PC-3 (cell line): ENCODE data around the gene PID1. TPM values are rescaled to one million over a fixed set of nuclear protein-coding genes. Genes with fewer than 3 reads are reported as not detected.

ENCODE experiments used
- ATAC-seq: fragments of 200-7000 bp; cut with Tn5 transposase; 2 replicates; pipeline ENCODE4 v1.9.1; 2020; ENCODE audit warnings: mild to moderate bottlenecking, moderate library complexity
- BruUV-seq: library from RNA; stranded (reverse); fragments of 400-500 nt; replicated peaks from 2 replicates; lab custom pipeline; 2021; lab: Mats Ljungman, UMichigan
- CTCF ChIA-PET: fragments of 300-600 bp; sonication (Branson Sonifier 250); formaldehyde crosslinking; loops from one replicate; lab custom pipeline; 2022; ENCODE audit warnings: antibody characterized with exemption; lab: Charles Lee
- POLR2A ChIA-PET: fragments of 300-600 bp; sonication (Branson Sonifier 250); formaldehyde crosslinking; loops from one replicate; lab custom pipeline; 2022; ENCODE audit warnings: antibody characterized with exemption; ENCODE audit not compliant: unreplicated experiment; lab: Charles Lee
- DNase-seq: peaks from one replicate; pipeline ENCODE4 v3.0.0-alpha.2; 2015
- H2AFZ ChIP-seq: fragments of 300-600 bp; sonication (generic); 2 replicates; pipeline ENCODE4 v1.6.0; 2016; ENCODE audit warnings: antibody characterized with exemption, low read length
- H3F3A ChIP-seq: fragments of 300-600 bp; sonication (generic); one replicate; pipeline ENCODE4 v1.6.0; 2017; ENCODE audit warnings: antibody characterized with exemption, low read length, control low read depth, mild to moderate bottlenecking; ENCODE audit not compliant: unreplicated experiment
- H3K27ac ChIP-seq: fragments of 300-600 bp; sonication (generic); 2 replicates; pipeline ENCODE4 v1.5.1; 2016; ENCODE audit warnings: mild to moderate bottlenecking, low read length
- H3K27me3 ChIP-seq: fragments of 300-600 bp; sonication (generic); 2 replicates; pipeline ENCODE4 v1.6.1; 2016; ENCODE audit warnings: low read length, mixed read lengths
- H3K36me3 ChIP-seq: fragments of 300-600 bp; sonication (generic); 2 replicates; pipeline ENCODE4 v1.6.1; 2016; ENCODE audit warnings: low read depth, mixed run types, low read length, mixed read lengths
- H3K4me1 ChIP-seq: fragments of 300-600 bp; sonication (generic); 2 replicates; pipeline ENCODE4 v1.5.1; 2016; ENCODE audit warnings: low read length; ENCODE audit not compliant: insufficient read depth
- H3K4me2 ChIP-seq: fragments of 300-600 bp; sonication (generic); 2 replicates; pipeline ENCODE4 v1.6.0; 2016; ENCODE audit warnings: low read length
- H3K4me3 ChIP-seq: fragments of 300-600 bp; sonication (generic); 2 replicates; pipeline ENCODE4 v1.5.1; 2016; ENCODE audit warnings: mild to moderate bottlenecking, low read length, mixed read lengths
- H3K79me2 ChIP-seq: fragments of 300-600 bp; sonication (generic); 2 replicates; pipeline ENCODE4 v1.6.1; 2017; ENCODE audit warnings: low read length, mixed read lengths
- H3K9ac ChIP-seq: fragments of 300-600 bp; sonication (generic); 2 replicates; pipeline ENCODE4 v1.6.0; 2016; ENCODE audit warnings: mild to moderate bottlenecking, low read length
- H3K9me2 ChIP-seq: fragments of 300-600 bp; sonication (generic); replicated peaks from 2 replicates; pipeline ENCODE4 v1.6.1; 2016; ENCODE audit warnings: mixed run types, low read length, mixed read lengths
- H3K9me3 ChIP-seq: fragments of 300-600 bp; sonication (generic); 2 replicates; pipeline ENCODE4 v1.6.1; 2016; ENCODE audit warnings: low read length, mixed read lengths
- H4K20me1 ChIP-seq: fragments of 300-600 bp; sonication (generic); 2 replicates; pipeline ENCODE4 v1.6.1; 2016; ENCODE audit warnings: low read length, mixed read lengths
- CTCF ChIP-seq: fragments of 300-600 bp; sonication (generic); conservative IDR thresholded peaks from 2 replicates; pipeline ENCODE4 v1.5.1; 2017; ENCODE audit warnings: antibody characterized with exemption, low read depth, mild to moderate bottlenecking, low read length
- EZH2 ChIP-seq: fragments of 300-600 bp; sonication (generic); IDR thresholded peaks from one replicate; pipeline ENCODE4 v1.6.1; 2017; ENCODE audit warnings: antibody characterized with exemption, mild to moderate bottlenecking, low read length; ENCODE audit not compliant: unreplicated experiment
- EZH2phosphoT487 ChIP-seq: fragments of 300-600 bp; sonication (generic); IDR thresholded peaks from 2 replicates; pipeline ENCODE4 v1.6.1; 2018; ENCODE audit warnings: mild to moderate bottlenecking, antibody characterized with exemption, low read length, borderline replicate concordance
- intact Hi-C: fragments of 100-400 bp; cut with micrococcal nuclease; formaldehyde crosslinking; loops from 2 replicates; pipeline ENCODE4 v1.9.0; 2023
- total RNA-seq: library from RNA; depleted of rRNA; stranded (reverse); fragments of >200 nt; gene quantifications from 2 replicates; pipeline ENCODE4 v1.2.3, GENCODE V29; 2014

PID1 gene
- total RNA-seq, 1 experiment from 2014 or later = 0.84 TPM

GRCh38 chr2:229175497-229175863 is 95.6 kb downstream of the PID1 start:
- H3K9ac ChIP-seq = no peak overlapping the region
- no peaks in the 10 kb centered on the region for H3F3A ChIP-seq
- H4K20me1 ChIP-seq = no peaks in the 10 kb centered on the region
- no peak for DNase-seq
- TF ChIP-seq CTCF = no peak
- TF ChIP-seq EZH2phosphoT487 = no peak
- TF ChIP-seq EZH2 = no peak
- H3K36me3 ChIP-seq = no peaks in the 10 kb centered on the region
- H3K27ac ChIP-seq = no peak overlapping the region
- intact Hi-C loops = no loop called here
- H3K9me3 ChIP-seq = no peaks in the 10 kb centered on the region
- no peak for ATAC-seq
- CTCF ChIA-PET = no interaction called here
- 0 out of 2 replicates have a peak, but pooled peaks cover 4% of the 10 kb centered on the region for H3K4me1 ChIP-seq
- peak overlapping the region; percentile 22; the same call in 1 of the 2 replicates for H3K4me2 ChIP-seq
- no peak overlapping the region for H3K4me3 ChIP-seq
- H3K79me2 ChIP-seq = no peaks in the 10 kb centered on the region
- POLR2A ChIA-PET = no interaction called here
- no peaks in the 10 kb centered on the region for H3K9me2 ChIP-seq
- no peaks in the 10 kb centered on the region for H3K27me3 ChIP-seq
- BruUV-seq = no TSS peak
- no peak overlapping the region for H2AFZ ChIP-seq

- Histone ChIP-seq H3K4me1 (0 out of 2 replicates have a peak, but pooled peaks cover 4% of the 10 kb centered on the region), H3K9me3 (no peaks in the 10 kb centered on the region), H3K27ac (peak overlapping the region; percentile 16), H3K9me2 (no peaks in the 10 kb centered on the region), H3K79me2 (no peaks in the 10 kb centered on the region), H3K27me3 (no peaks in the 10 kb centered on the region), H3K4me3 (no peak overlapping the region), H3F3A (no peaks in the 10 kb centered on the region), H3K36me3 (no peaks in the 10 kb centered on the region), H2AFZ (no peak overlapping the region), H4K20me1 (no peaks in the 10 kb centered on the region), H3K9ac (no peak overlapping the region), H3K4me2 (peak overlapping the region; percentile 22; the same call in 1 of the 2 replicates)
- CTCF ChIA-PET = no interaction called here
- intact Hi-C loops = no loop called here
- no TSS peak for BruUV-seq
- TF ChIP-seq EZH2phosphoT487 = no peak
- TF ChIP-seq EZH2 = no peak
- no peak for TF ChIP-seq CTCF
- POLR2A ChIA-PET = no interaction called here
- peak; percentile 42 for DNase-seq
- peak; percentile 56 for ATAC-seq
Measured at GRCh38 chr2:229174794-229175496, 96.1 kb downstream of the PID1 start.

- no peak overlapping the region for H3K27ac ChIP-seq
- H3K4me3 ChIP-seq = no peak overlapping the region
- no peaks in the 10 kb centered on the region for H4K20me1 ChIP-seq
- H3K4me2 ChIP-seq = no peak overlapping the region
- no TSS peak for BruUV-seq
- no peaks in the 10 kb centered on the region for H3F3A ChIP-seq
- H3K9me3 ChIP-seq = no peaks in the 10 kb centered on the region
- H3K36me3 ChIP-seq = no peaks in the 10 kb centered on the region
- H3K9ac ChIP-seq = no peak overlapping the region
- intact Hi-C loops = no loop called here
- ATAC-seq = no peak
- no peak for TF ChIP-seq EZH2
- no peak for TF ChIP-seq CTCF
- TF ChIP-seq EZH2phosphoT487 = no peak
- H2AFZ ChIP-seq = no peak overlapping the region
- H3K27me3 ChIP-seq = no peaks in the 10 kb centered on the region
- no peaks in the 10 kb centered on the region for H3K9me2 ChIP-seq
- ChIA-PET POLR2A (no interaction called here), CTCF (no interaction called here)
- no peaks in the 10 kb centered on the region for H3K79me2 ChIP-seq
- no peak for DNase-seq
- H3K4me1 ChIP-seq = 0 out of 2 replicates have a peak, but pooled peaks cover 4% of the 10 kb centered on the region
Measured at GRCh38 chr2:229173825-229174359, 97.2 kb downstream of the PID1 start.
